Measurements from ENCODE around the gene PLEKHH1.

GRCh38 chr14:67571275-67571990 lies 38.3 kb downstream of the PLEKHH1 start:
- TF ChIP-seq POLR2AphosphoS5 (IDR thresholded peaks at IDR 0.05; ENCODE audit: borderline replicate concordance, low read depth, low read length): no peak
- TF ChIP-seq EZH2 (IDR thresholded peaks at IDR 0.05): no peak

All from SK-N-MC (cell line).